DND-41 (cell line): ENCODE results near the gene GPR27.

Experiments used
- ATAC-seq: fragments of 200-7000 bp; cut with Tn5 transposase; 3 replicates; pipeline ENCODE4 v1.9.1; 2021; ENCODE audit warnings: low read depth; ENCODE audit not compliant: insufficient read depth
- DNase-seq: peaks from one replicate; pipeline ENCODE4 v3.0.0-alpha.2; 2020
- H2AFZ ChIP-seq: 2 replicates; pipeline ENCODE4 v1.6.0; 2012; ENCODE audit warnings: low read depth, low read length
- H3K27ac ChIP-seq: 2 replicates; pipeline ENCODE4 v1.5.1; 2012; ENCODE audit warnings: low read length, inconsistent platforms
- H3K27me3 ChIP-seq: fragments of 200-600 bp; sonication (generic); 2 replicates; pipeline ENCODE4 v1.6.0; 2012; ENCODE audit warnings: low read length, mild to moderate bottlenecking, inconsistent platforms; ENCODE audit not compliant: insufficient read depth, poor library complexity
- H3K36me3 ChIP-seq: 2 replicates; pipeline ENCODE4 v1.5.1; 2012; ENCODE audit warnings: low read length, inconsistent platforms; ENCODE audit not compliant: insufficient read depth
- H3K4me1 ChIP-seq: 2 replicates; pipeline ENCODE4 v1.5.1; 2012; ENCODE audit warnings: mild to moderate bottlenecking, low read length; ENCODE audit not compliant: insufficient read depth
- H3K4me2 ChIP-seq: 2 replicates; pipeline ENCODE4 v1.6.0; 2012; ENCODE audit warnings: mild to moderate bottlenecking, moderate library complexity, low read length, inconsistent platforms; ENCODE audit not compliant: insufficient read depth
- H3K4me3 ChIP-seq, 2 experiments: fragments of 200-600 bp in 1 of 2; shearing (Covaris generic) in 1 of 2; 2 replicates each; pipeline ENCODE4 v1.5.1; 2012 to 2016; ENCODE audit warnings: inconsistent platforms in 2 of 2, low read length in 2 of 2, mild to moderate bottlenecking in 2 of 2, low read depth in 1 of 2, moderate library complexity in 1 of 2
- H3K79me2 ChIP-seq: 2 replicates; pipeline ENCODE4 v1.6.0; 2012; ENCODE audit warnings: low read length, inconsistent platforms; ENCODE audit not compliant: insufficient read depth
- H3K9ac ChIP-seq: 2 replicates; pipeline ENCODE4 v1.6.0; 2012; ENCODE audit warnings: low read depth, mild to moderate bottlenecking, inconsistent platforms, low read length, moderate library complexity
- H3K9me3 ChIP-seq: 2 replicates; pipeline ENCODE4 v1.5.1; 2012; ENCODE audit warnings: low read length, moderate library complexity, mild to moderate bottlenecking, inconsistent platforms; ENCODE audit not compliant: insufficient read depth, severe bottlenecking
- H4K20me1 ChIP-seq: 2 replicates; pipeline ENCODE4 v1.6.0; 2012; ENCODE audit warnings: low read length; ENCODE audit not compliant: insufficient read depth
- EZH2 ChIP-seq: IDR thresholded peaks from 3 replicates; pipeline ENCODE4 v1.6.1; 2012; ENCODE audit warnings: borderline replicate concordance, low read depth, mild to moderate bottlenecking, moderate library complexity, low read length, inconsistent platforms; ENCODE audit not compliant: severe bottlenecking
- TF ChIP-seq, protein P1 (sequence below): IDR thresholded peaks from 2 replicates; pipeline ENCODE4 v1.5.1; 2012; ENCODE audit warnings: borderline replicate concordance, low read length, moderate library complexity, mild to moderate bottlenecking; ENCODE audit not compliant: poor library complexity, severe bottlenecking; ENCODE audit errors: extremely low read depth

GPR27 gene

DNA sequence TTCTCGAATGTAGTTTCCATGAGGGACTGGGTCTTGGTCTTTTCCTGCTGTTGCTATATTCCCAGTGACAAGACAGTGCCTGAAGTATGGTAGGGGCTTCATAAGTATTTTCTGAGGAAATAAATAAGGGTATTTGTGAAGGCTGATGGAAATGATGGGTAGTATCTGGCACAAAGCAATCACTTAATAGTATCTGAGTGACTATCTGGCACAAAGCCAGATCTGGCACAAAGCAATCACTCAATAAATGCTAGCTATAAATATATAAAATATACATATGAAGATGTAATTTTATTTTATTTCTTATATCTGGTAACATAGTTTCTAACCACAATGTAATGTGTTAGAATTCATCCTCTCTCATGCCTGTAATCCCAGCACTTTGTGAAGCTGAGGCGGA lies 52.0 kb downstream of the GPR27 start:
- H2AFZ ChIP-seq, result no peak overlapping the region

More for the DNA sequence above, 52.0 kb downstream of the GPR27 start:
- no peaks in the 10 kb centered on the region for H3K4me1 ChIP-seq
- no peak overlapping the region for H3K27ac ChIP-seq
- H4K20me1 ChIP-seq, result no peaks in the 10 kb centered on the region
- H3K79me2 ChIP-seq, result no peaks in the 10 kb centered on the region
- TF ChIP-seq EZH2, result no peak
- TF ChIP-seq, protein P1, sequence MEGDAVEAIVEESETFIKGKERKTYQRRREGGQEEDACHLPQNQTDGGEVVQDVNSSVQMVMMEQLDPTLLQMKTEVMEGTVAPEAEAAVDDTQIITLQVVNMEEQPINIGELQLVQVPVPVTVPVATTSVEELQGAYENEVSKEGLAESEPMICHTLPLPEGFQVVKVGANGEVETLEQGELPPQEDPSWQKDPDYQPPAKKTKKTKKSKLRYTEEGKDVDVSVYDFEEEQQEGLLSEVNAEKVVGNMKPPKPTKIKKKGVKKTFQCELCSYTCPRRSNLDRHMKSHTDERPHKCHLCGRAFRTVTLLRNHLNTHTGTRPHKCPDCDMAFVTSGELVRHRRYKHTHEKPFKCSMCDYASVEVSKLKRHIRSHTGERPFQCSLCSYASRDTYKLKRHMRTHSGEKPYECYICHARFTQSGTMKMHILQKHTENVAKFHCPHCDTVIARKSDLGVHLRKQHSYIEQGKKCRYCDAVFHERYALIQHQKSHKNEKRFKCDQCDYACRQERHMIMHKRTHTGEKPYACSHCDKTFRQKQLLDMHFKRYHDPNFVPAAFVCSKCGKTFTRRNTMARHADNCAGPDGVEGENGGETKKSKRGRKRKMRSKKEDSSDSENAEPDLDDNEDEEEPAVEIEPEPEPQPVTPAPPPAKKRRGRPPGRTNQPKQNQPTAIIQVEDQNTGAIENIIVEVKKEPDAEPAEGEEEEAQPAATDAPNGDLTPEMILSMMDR, result no peak
- DNase-seq, result no peak
- no peak overlapping the region for H3K4me2 ChIP-seq
- H3K27me3 ChIP-seq, result no peaks in the 10 kb centered on the region
- no peaks in the 10 kb centered on the region for H3K36me3 ChIP-seq
- H3K9ac ChIP-seq, result no peak overlapping the region
- no peak for ATAC-seq
- H3K4me3 ChIP-seq, result no peak overlapping the region
- no peaks in the 10 kb centered on the region for H3K9me3 ChIP-seq
